GM18858 (cell line): Measurements from ENCODE around the gene CACNA1S.

Source experiments
- ATAC-seq: cut with Tn5 transposase; IDR thresholded peaks from one replicate; pipeline ENCODE4 v1.9.1; 2021; ENCODE audit not compliant: unreplicated experiment

CACNA1S gene

DNA sequence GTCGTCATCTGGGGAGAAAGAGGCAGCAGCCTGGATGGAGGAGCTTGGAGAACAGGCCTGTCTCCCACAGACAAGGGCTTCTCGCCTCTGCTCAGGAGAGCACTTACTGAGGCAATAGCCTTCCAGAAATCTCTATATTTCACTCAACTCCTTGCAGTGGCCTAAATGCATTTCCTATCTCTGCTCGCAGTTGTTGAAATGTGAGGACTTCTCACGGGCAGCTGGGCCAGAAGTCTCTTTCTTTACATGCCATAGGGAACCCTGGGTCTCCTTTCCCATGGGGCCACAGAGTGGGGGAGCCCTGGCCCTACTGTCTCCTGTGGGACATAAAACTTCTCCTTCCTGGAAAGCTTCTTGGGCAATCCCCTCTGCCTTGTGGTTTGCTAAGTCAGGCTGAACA lies 45.2 kb downstream of the CACNA1S start:
- no peak for ATAC-seq

DNA sequence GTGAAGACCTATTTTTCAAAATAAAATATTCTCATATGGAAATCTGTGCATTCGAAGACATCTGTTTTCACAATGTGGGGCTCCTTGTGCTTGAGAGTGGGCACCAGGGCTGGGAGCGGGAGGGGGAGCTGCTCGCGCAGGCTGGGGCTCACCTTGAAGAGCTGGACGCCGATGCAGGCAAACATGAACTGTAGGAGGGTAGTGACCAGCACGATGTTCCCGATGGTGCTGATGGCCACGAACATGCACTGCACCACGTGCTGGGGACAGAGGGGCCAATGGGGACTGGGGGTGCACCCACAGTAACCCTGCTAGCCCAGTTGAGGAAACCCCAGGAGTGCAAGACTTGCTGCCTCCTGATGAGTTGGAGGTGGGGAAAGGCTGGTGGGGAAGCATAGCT lies 46.5 kb downstream of the CACNA1S start:
- ATAC-seq = no peak

DNA sequence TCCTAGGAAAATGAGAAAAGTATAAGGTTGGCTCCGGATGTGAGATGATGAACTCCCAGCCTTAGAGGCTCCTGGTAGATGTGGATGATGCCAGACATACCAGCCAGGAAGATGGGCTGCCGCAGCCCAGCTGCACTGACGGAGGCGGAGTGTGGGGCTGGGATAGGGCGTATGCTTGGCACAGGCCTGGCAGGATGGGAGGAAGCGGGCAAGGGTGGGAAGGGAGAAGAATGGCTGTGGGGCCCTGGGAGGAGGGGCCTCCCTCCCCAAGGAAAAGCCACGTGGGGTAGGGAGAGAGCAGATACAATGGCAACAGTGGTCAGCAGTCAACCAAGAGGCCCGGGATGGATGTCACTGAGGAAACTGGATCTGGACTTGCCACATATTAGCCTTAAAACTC lies 47.4 kb downstream of the CACNA1S start:
- no peak for ATAC-seq

DNA sequence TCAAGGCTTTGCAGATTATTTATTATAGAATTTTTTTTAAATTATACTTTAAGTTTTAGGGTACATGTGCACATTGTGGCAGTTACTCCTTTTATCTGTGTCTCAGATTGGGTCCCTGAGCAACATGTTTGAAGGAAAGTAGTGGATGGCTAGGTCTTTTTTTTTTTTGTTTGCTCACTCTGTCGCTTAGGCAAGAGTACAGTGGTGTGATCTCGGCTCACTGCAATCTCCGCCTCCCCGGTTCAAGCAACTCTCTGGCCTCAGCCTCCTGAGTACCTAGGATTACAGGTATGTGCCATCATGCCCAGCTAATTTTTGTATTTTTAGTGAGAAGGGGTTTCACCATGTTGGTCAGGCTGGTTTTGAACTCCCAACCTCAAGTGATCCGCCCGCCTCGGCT lies 49.1 kb downstream of the CACNA1S start:
- ATAC-seq = no peak

DNA sequence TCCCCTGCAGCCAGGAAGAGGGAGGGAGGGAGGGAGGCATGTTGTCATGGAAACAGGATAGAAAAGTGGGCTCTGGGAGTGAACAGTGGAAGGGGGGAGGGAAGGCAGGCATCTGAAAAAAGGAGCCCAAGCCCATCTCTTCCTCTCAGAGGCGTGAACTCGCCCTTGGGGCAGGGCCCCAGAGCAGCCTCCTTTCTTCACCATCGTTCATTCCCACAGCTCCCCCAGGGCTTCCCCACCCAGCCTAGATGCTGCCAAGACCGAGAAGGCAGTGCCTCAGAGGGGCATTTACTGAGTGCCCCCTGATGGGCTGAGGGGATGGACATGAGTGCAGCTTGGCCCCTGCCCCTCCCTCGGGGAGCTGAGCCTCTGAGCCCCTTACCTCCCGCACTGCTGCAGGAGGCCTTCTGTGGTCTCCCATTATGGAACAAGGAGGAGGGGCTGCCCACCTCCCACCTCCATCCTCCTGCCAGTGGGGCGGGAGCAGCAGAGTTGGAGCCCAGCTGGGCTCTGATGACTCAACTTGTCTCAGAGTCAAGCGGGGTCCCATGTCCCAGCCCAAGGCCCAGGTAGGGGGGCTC lies 49.6 kb downstream of the CACNA1S start:
- no peak for ATAC-seq

DNA sequence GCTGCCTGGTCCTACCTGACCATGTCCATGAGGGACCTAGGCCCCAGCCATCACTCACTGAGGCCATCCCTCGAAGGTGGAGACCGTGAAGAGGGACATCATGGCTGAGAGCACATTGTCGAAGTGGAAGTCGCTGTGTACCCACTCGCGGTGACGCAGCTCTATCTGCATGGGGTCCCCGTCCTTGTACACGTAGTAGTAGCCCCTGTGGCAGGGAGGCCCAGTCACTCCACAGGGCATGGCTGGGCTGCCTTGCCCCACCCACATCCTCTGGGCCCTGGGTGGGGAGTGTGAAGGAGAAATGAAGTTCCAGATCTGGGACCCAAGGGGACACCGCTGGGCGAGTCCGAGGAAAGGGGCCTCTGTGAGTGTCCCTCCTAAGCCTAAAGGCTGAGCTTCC lies 50.3 kb downstream of the CACNA1S start:
- no peak for ATAC-seq

DNA sequence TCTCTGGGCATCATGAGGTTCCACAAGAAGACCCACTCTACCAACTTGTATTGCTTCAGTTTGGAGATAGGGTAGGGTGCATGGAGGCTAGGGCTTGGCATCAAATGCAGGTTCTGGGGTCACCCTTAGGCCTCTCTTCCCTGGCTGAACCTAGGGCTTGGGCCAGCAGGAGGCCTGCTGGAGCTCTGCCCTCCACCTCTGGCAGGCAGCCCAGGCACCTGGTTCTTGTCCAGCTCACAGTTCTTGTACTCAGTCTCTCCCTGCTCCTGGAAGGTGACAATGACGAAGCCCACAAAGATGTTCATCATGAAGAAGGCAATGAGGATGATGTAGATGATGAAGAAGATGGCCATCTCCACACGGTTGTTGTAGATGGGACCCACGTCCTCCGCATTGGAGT lies 51.2 kb downstream of the CACNA1S start:
- ATAC-seq = no peak

DNA sequence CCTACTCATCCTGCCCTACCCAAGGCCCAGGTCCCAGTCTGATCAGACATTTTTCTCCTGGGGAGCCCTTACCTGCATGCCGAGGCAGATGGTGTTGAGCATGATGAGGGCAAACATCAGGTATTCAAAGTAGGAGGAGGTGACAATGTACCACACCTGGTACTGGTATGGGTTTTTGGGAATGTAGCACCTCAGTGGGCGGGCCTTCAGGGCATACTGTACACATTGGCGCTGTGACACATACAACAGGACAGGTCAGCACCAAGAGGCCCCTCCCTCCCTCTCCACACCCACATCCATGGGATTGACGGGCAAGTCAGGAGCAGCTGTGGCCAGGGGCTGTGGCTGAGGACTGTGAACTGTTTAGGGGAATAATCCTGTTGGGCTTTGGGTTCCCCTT lies 51.6 kb downstream of the CACNA1S start:
- ATAC-seq = no peak

DNA sequence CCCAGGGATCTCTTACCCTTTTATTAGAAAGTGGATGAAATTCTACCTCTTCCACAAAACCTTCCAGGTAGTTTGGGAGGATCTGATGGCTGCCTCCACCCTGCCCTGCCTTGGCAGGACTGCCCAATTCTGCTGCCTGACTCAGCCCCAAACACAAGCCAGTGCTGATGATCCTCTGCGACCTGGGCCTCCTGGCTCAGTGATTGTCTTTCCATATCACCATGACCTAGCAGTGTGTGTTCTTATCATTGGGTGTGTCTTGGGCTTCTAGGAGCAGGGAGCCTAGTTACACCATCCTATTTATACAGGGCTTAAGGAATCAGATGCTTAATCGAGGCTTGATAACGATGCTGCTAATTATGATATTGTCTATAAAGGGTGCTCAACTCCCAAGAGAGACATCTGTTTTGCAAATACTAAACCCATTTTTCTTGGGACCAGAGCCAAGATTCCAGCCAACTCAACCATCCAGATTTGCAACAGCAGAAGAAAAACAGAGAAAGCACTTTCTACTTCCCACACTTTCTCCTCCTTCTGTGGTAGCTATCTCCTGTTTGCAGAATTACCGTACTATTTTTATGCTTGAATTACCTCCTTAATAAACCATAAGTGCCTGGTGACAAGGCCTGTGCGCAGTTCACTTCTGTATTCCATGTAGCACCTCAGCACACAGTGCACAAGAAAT lies 52.2 kb downstream of the CACNA1S start:
- ATAC-seq = no peak

DNA sequence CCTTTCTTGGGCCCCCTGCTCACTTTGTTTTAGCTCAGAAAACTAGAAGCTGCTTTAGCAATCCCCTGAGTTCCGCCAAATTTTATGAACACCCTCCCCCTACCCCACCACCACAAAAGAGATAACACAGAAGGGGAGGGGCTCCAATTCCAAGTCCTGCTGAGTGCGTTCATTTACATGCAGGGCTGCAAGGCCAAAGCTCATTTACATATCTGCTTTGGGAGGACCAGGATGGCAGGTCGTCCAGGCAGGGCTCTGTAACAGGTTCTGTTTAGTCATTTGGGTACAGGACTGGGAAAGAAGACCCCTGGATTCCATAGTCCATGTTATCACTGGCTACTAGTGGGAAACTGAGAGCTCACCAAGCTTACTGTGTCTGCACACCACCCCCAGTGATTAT lies 52.8 kb downstream of the CACNA1S start:
- no peak for ATAC-seq

DNA sequence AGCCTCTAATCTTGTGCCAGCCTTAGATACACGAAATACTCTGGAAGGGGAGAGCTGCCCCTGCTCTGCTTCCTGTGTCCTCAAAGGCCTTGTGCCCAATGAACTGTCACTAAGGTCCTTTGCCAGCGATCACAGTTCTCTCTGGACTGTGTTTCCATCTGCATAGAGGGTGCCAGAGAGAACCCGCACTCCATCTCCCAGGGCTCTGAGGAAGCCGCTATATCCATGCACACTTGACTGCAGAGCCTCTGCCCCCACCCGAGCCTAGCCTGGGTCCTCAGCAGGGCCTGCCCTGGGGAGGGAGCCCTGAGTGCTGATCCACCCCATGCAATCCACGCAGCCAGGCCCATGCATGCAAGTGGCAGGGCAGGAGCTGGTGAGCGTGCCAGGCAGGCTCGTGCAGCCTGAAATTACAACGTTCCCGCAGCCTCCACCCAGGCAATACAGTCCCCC lies 58.1 kb downstream of the CACNA1S start:
- ATAC-seq = no peak

DNA sequence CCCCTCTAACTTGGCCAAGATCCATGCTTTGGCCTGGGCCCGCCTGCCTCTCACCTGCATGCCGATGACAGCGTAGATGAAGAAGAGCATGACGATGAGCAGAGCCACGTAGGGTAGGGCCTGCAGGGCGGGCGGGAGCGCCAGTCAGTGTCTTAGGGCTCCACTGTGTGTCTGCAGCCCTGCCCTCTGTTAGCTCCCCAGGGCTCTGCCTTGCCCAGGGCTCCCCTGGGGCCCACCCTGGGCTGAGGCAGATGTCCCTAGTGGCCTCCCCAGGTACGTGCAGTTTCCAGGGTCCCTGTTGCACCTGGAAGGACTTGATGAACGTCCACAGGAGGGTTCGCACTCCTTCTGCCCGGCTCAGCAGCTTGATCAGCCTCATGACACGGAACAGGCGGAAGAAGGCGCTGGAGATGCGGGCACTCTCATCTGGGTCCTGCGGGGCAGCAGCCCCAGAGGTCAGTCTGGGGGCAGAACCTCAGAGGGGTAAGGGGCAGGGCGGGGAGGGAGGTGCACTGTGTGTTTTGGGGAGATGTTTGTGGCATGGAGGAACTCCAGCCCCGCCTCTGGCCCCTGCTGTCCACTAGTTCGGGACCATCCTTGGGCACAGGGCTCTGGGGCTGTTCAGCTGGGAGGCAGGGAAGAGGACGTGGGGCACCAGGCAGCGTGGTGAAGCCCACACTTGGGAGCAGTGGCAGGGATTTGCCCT lies 58.9 kb downstream of the CACNA1S start:
- no peak for ATAC-seq

DNA sequence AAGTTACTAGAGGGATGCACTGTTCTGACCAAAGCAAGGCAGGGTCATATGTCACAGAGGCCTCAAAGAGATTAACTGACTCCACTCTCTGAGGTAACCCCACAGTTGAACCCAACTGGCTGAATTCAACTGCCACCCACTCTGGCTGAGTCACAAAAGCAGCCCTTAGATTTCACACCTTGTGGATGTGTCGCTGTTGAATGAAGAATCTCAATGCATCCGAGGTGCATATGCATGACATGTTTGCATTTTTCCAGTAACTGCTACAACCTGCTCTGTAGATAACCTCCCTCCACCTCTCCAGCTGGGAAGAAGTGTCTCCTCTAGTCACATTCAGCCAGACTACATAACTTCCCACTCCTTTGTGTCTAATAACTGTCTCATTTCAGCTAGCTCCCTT lies 60.8 kb downstream of the CACNA1S start:
- ATAC-seq = no peak

DNA sequence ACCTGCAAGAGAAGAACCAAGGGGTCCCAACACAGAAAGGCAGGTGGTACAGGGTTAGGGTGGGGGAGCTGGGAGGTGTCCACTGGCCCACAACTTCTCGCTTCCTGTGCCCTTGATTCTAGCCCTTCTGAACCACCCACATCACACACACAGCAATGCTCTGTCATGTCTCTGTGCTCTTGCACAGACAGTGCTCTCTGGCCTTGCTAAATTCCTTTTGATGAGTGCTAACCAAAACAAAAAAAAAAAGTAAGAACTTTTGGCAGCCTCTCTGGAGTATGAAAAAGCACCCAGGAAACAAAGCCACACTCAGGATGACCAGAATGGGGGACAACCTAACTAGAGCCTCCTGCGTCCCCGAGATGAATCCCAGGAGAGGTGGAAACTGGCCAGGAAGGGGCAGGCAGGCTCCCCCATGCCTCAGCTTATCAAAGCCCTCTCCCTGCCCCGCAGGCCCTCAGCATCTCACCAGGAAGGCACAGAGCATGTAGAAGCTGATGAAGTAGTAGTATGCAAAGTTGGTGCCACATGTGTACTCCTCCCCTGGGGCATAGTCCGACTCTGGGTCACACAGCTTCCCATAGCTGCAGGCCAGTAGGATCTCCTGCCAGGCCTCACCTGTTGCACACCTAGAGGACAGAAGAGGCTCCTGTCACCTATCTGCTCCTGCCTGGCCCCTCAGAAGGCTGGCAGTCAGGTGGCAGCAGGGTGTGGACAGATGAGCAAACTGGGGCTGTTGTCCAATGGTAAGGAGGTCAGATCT lies 61.5 kb downstream of the CACNA1S start:
- ATAC-seq = no peak

DNA sequence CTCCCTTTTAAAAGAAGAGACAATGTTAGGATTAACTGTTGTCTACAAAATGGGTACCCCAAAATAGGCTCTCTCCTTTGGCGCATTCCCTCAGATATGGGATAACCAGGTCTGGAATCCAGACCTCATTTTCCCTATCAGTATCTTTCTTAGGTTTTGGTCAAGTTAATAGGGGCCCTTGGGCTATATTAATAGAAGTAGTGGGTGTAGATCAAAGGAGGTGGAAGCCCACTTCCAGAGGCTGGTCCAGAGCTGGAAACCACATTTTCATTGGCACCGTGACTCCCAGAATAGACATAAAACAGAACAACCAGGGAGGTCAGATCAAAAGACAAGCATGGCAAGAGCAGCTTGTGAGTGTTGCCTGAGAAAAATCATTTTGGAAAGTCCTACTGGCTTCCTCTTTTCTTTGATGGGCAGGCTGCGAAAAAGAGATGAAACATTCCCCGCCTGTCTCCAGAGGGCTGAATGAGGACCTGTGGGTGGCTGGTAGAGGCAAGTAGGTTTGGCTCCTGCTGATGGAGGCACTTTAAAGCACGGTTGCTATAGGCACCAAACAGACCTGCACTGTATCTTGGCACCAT lies 62.9 kb downstream of the CACNA1S start:
- no peak for ATAC-seq

DNA sequence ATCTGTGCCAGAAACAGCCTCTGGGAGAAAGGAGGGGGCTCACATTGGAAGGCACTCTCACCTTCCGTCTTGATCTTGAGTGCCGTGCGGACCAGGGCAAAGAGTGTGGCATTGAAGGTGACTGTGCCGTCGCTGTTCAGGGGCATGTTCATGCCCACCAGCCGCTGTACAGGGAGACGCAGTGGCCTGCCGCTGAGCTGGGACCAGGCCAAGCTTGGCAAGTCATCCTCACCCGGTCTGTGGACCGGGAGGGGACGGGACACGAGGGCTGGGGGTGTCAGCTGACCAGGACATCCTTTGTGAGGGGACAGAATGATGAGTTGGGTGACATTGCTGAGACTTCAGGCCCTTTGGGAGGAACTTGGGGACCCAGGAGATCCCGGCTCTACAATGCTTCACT lies 63.7 kb downstream of the CACNA1S start:
- ATAC-seq = no peak

DNA sequence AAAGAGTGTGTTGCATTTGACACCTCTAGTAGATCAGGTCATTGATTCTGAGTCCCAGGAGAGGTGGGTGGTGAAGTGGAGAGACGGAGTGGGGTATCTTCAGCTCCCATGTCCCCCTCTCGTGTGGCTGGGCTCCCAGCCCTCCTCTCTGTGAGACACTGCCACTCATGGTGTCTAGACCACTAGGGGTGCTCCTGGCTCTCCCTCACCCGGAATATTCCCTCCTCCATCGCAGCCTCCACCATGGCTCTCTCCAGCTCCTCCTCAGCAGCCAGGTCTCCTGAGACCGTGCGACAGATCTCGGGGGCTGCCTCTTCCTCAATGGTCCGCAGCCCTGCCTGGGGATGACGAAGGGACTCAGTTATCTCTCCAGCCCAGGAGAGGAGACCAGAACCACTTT lies 68.1 kb downstream of the CACNA1S start:
- no peak for ATAC-seq

DNA sequence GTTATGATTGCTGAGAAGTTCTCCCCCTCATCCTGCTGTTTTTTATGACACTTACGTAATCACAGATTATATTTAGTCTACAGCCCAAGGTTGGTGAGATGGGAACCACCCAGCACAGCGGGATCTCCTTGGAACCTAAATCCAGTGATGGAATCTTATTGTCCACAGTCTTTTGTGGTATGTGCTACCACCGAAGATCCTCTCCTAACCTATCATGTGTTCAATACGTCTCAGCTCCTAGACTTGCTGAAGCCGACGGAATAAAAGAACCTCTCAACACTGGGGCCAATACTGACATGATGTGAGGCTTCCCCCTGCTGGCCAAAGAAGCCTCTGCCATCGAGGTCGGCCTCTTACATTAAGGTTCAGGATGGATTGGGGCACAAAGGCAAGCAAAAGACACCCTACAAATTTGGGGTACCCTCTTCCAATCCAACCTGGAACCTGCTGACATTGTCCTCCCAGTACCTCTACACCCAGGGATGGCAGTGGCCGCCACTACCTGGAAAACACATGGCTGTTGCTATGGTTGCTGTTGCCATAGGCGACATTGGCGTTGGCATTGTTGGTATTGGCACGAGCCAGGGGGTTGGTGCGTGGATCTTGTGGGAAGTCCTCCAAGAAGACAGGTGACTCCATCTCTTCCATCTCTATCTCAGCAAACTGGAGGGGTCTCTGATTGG lies 69.3 kb downstream of the CACNA1S start:
- ATAC-seq = peak; percentile 55

DNA sequence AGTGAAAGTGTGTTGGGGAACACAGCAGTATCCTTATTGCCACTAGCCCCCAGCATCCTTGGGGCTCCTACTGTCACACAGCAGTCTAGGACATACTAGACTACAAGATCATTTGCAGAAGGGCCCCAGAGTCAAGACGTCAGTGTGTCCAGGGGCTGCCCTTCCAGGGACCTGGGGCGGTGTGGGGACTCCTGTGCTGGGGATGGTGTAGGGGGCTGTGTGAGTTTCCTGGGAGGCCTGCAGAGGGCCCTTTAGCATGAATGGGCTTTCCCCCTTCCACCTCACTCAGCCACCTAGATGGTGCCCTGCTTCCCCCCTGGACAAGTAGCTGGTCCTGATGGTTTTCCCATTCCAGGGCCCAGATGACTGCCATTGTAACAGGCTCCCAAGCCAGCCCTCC lies 71.2 kb downstream of the CACNA1S start:
- ATAC-seq = no peak

DNA sequence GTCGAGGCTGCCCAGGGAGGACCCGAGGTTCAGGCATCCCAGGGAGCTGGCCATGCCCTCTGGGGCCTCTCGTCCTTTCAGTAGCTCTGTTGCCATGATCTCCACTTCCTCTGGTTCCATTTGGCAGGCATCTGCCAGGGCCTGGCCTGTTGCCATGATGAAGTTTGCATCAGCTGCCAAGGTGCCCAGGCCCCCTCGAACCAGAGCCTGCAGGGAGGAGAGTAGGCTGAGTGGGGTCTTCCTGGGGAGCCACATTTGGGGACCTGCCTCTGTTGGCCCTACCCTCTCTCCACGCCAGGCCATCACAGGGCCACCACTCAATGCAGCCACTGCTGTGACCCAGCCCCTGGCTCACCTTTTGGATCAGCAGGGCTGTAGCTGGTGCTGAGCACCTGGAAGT lies 72.3 kb downstream of the CACNA1S start:
- ATAC-seq = no peak

DNA sequence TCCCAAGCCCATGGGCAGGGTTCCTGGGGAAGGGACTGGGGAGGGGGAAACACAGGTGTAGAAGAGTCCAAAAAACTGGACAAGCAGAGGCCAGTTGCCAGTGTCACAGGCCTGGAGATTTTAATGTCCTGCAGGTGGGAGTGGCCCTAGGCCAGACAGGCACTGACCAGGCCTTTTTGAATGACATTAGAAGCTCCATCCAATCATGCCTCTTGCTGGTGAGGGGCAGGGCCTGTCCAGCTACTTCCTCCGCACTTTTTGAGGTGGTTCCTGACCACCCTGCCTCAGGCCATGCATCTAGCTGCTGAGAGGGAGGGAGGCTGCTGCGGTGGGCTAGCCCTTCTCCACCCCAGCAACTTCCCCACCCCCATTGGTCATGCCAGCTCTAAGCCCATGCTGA lies 72.8 kb downstream of the CACNA1S start:
- no peak for ATAC-seq
